Nephron progenitor cell (in vitro differentiated cells): ENCODE measurements around the gene ALMS1.
A peak's percentile ranks its signal among the peaks of the same experiment; 100 is the strongest.
"Not testable (repeated sequence)": the region's sequence is repeated elsewhere in the genome, so short reads cannot be mapped to it uniquely, and the experiment has no call there.

ENCODE experiments used
- DNase-seq: peaks from one replicate; pipeline ENCODE4 v3.0.0; 2021
- H3K27ac Mint-ChIP-seq: 2 replicates; pipeline ENCODE4 v1.8.0; 2021; ENCODE audit warnings: mild to moderate bottlenecking, moderate library complexity, mixed read lengths
- H3K27me3 Mint-ChIP-seq: 2 replicates; pipeline ENCODE4 v1.8.0; 2021; ENCODE audit warnings: mild to moderate bottlenecking, low read depth, mixed read lengths; ENCODE audit not compliant: poor library complexity
- H3K36me3 Mint-ChIP-seq: 2 replicates; pipeline ENCODE4 v1.8.0; 2021; ENCODE audit warnings: low read depth, mixed read lengths
- H3K4me1 Mint-ChIP-seq: 2 replicates; pipeline ENCODE4 v1.8.0; 2021; ENCODE audit warnings: mixed read lengths
- H3K4me3 Mint-ChIP-seq: 2 replicates; pipeline ENCODE4 v1.8.0; 2021; ENCODE audit warnings: mild to moderate bottlenecking, moderate library complexity, mixed read lengths
- H3K9me3 Mint-ChIP-seq: 2 replicates; pipeline ENCODE4 v1.8.0; 2021; ENCODE audit warnings: mild to moderate bottlenecking, moderate library complexity, mixed read lengths
- CTCF ChIP-seq: fragments of 200-600 bp; sonication (generic); IDR thresholded peaks from 2 replicates; pipeline ENCODE4 v1.5.0; 2021; ENCODE audit warnings: antibody characterized with exemption

ALMS1 gene

GRCh38 chr2:73628493-73628892, 242.9 kb downstream of the ALMS1 start:
- H3K4me3 Mint-ChIP-seq, DNase-seq, H3K4me1 Mint-ChIP-seq, H3K9me3 Mint-ChIP-seq, H3K36me3 Mint-ChIP-seq, H3K27ac Mint-ChIP-seq: not testable (repeated sequence)
- peaks cover 11% of the 10 kb centered on the region for H3K27me3 Mint-ChIP-seq

- not testable (repeated sequence) for H3K36me3 Mint-ChIP-seq, H3K4me1 Mint-ChIP-seq, H3K27me3 Mint-ChIP-seq, H3K9me3 Mint-ChIP-seq, H3K4me3 Mint-ChIP-seq, H3K27ac Mint-ChIP-seq
- DNase-seq, result peak; percentile 29
- TF ChIP-seq CTCF, result peak; percentile 65
These were observed 245.1 kb downstream of the ALMS1 start for GRCh38 chr2:73630662-73631266.

- H3K27ac Mint-ChIP-seq, DNase-seq, H3K4me1 Mint-ChIP-seq, H3K27me3 Mint-ChIP-seq, H3K36me3 Mint-ChIP-seq, H3K4me3 Mint-ChIP-seq: not testable (repeated sequence)
- H3K9me3 Mint-ChIP-seq, result peaks cover 30% of the 10 kb centered on the region
These were observed 251.3 kb downstream of the ALMS1 start for GRCh38 chr2:73636977-73637376.

GRCh38 chr2:73638429-73638828, 252.8 kb downstream of the ALMS1 start:
- H3K36me3 Mint-ChIP-seq, result peaks cover 9% of the 10 kb centered on the region
- H3K4me3 Mint-ChIP-seq, result no peak overlapping the region
- no peak for TF ChIP-seq CTCF
- peaks cover 30% of the 10 kb centered on the region for H3K9me3 Mint-ChIP-seq
- peaks cover 8% of the 10 kb centered on the region for H3K4me1 Mint-ChIP-seq
- no peak overlapping the region for H3K27ac Mint-ChIP-seq
- peaks cover 14% of the 10 kb centered on the region for H3K27me3 Mint-ChIP-seq
- no peak for DNase-seq

GRCh38 chr2:73640511-73640911, 254.9 kb downstream of the ALMS1 start:
- TF ChIP-seq CTCF, result no peak
- H3K27me3 Mint-ChIP-seq, result peaks cover 31% of the 10 kb centered on the region
- peaks cover 9% of the 10 kb centered on the region for H3K36me3 Mint-ChIP-seq
- H3K4me3 Mint-ChIP-seq, result no peak overlapping the region
- DNase-seq, result no peak
- peaks cover 8% of the 10 kb centered on the region for H3K4me1 Mint-ChIP-seq
- H3K9me3 Mint-ChIP-seq, result peaks cover 35% of the 10 kb centered on the region
- H3K27ac Mint-ChIP-seq, result no peak overlapping the region

- Mint-ChIP-seq H3K4me3 (no peak overlapping the region), H3K27me3 (peaks cover 34% of the 10 kb centered on the region), H3K27ac (no peak overlapping the region), H3K9me3 (peaks cover 35% of the 10 kb centered on the region), H3K36me3 (peaks cover 9% of the 10 kb centered on the region), H3K4me1 (peaks cover 8% of the 10 kb centered on the region)
- DNase-seq, result no peak
- no peak for TF ChIP-seq CTCF
These were observed 255.5 kb downstream of the ALMS1 start for GRCh38 chr2:73640946-73641766.

GRCh38 chr2:73641767-73642062, 256.1 kb downstream of the ALMS1 start:
- H3K36me3 Mint-ChIP-seq, result peaks cover 9% of the 10 kb centered on the region
- no peak overlapping the region for H3K27ac Mint-ChIP-seq
- no peak overlapping the region for H3K4me3 Mint-ChIP-seq
- H3K9me3 Mint-ChIP-seq, result peaks cover 38% of the 10 kb centered on the region
- peaks cover 8% of the 10 kb centered on the region for H3K4me1 Mint-ChIP-seq
- no peak for DNase-seq
- no peak for TF ChIP-seq CTCF
- H3K27me3 Mint-ChIP-seq, result peaks cover 37% of the 10 kb centered on the region
